ENCODE data around the gene WWC2.
"Not testable (repeated sequence)": the region's sequence is repeated elsewhere in the genome, so short reads cannot be mapped to it uniquely, and the experiment has no call there.

Gene WWC2

GRCh38 chr4:183118585-183118984 is 19.5 kb downstream of the WWC2 start:
- peak; percentile 94 for FAIRE-seq
- DNase-seq (ENCODE audit: insufficient read length, low spot score), result peak; percentile 32
- TF ChIP-seq POLR2A (IDR thresholded peaks at IDR 0.05; ENCODE audit: low read depth, low read length), result no peak

GRCh38 chr4:183121660-183122059 is 22.6 kb downstream of the WWC2 start:
- not testable (repeated sequence) for DNase-seq (ENCODE audit: insufficient read length, low spot score); FAIRE-seq

GRCh38 chr4:183124228-183124627 is 25.2 kb downstream of the WWC2 start:
- FAIRE-seq (no peak), DNase-seq (ENCODE audit: insufficient read length, low spot score) (no peak)
- TF ChIP-seq POLR2A (IDR thresholded peaks at IDR 0.05; ENCODE audit: low read depth, low read length), result no peak

- FAIRE-seq (no peak), DNase-seq (ENCODE audit: insufficient read length, low spot score) (no peak)
- no peak for TF ChIP-seq POLR2A (IDR thresholded peaks at IDR 0.05; ENCODE audit: low read depth, low read length)
Measured at GRCh38 chr4:183124865-183125264, 25.8 kb downstream of the WWC2 start.

GRCh38 chr4:183129125-183129524 is 30.1 kb downstream of the WWC2 start:
- no peak for FAIRE-seq
- DNase-seq (ENCODE audit: insufficient read length, low spot score), result no peak
- TF ChIP-seq POLR2A (IDR thresholded peaks at IDR 0.05; ENCODE audit: low read depth, low read length), result no peak

GRCh38 chr4:183129675-183130074 is 30.6 kb downstream of the WWC2 start:
- DNase-seq (ENCODE audit: insufficient read length, low spot score) (no peak), FAIRE-seq (peak; percentile 6)
- no peak for TF ChIP-seq POLR2A (IDR thresholded peaks at IDR 0.05; ENCODE audit: low read depth, low read length)

- TF ChIP-seq POLR2A (IDR thresholded peaks at IDR 0.05; ENCODE audit: low read depth, low read length), result no peak
- DNase-seq (ENCODE audit: insufficient read length, low spot score) (no peak), FAIRE-seq (peak; percentile 81)
Measured at GRCh38 chr4:183130328-183131155, 31.5 kb downstream of the WWC2 start.

GRCh38 chr4:183132081-183132480 is 33.0 kb downstream of the WWC2 start:
- FAIRE-seq (no peak), DNase-seq (ENCODE audit: insufficient read length, low spot score) (no peak)
- no peak for TF ChIP-seq POLR2A (IDR thresholded peaks at IDR 0.05; ENCODE audit: low read depth, low read length)

GRCh38 chr4:183132865-183133264 is 33.8 kb downstream of the WWC2 start:
- TF ChIP-seq POLR2A (IDR thresholded peaks at IDR 0.05; ENCODE audit: low read depth, low read length), result no peak
- DNase-seq (ENCODE audit: insufficient read length, low spot score), result no peak
- no peak for FAIRE-seq

- DNase-seq (ENCODE audit: insufficient read length, low spot score), result no peak
- no peak for FAIRE-seq
- TF ChIP-seq POLR2A (IDR thresholded peaks at IDR 0.05; ENCODE audit: low read depth, low read length), result no peak
Measured at GRCh38 chr4:183136855-183137254, 37.8 kb downstream of the WWC2 start.

GRCh38 chr4:183139058-183139750 is 40.1 kb downstream of the WWC2 start:
- TF ChIP-seq POLR2A (IDR thresholded peaks at IDR 0.05; ENCODE audit: low read depth, low read length), result no peak
- DNase-seq (ENCODE audit: insufficient read length, low spot score) (no peak), FAIRE-seq (no peak)

GRCh38 chr4:183139972-183140570 is 41.0 kb downstream of the WWC2 start:
- FAIRE-seq (no peak), DNase-seq (ENCODE audit: insufficient read length, low spot score) (no peak)
- no peak for TF ChIP-seq POLR2A (IDR thresholded peaks at IDR 0.05; ENCODE audit: low read depth, low read length)

- DNase-seq (ENCODE audit: insufficient read length, low spot score) (no peak), FAIRE-seq (no peak)
- no peak for TF ChIP-seq POLR2A (IDR thresholded peaks at IDR 0.05; ENCODE audit: low read depth, low read length)
Measured at GRCh38 chr4:183140911-183141320, 41.9 kb downstream of the WWC2 start.

- DNase-seq (ENCODE audit: insufficient read length, low spot score), result no peak
- FAIRE-seq, result no peak
- TF ChIP-seq POLR2A (IDR thresholded peaks at IDR 0.05; ENCODE audit: low read depth, low read length), result no peak
Measured at GRCh38 chr4:183141997-183142396, 42.9 kb downstream of the WWC2 start.

Measured in H54 (cell line).